Vagina (tissue), 2 donors: ENCODE results near the gene ZCWPW1. TPM values are rescaled to one million over a fixed set of nuclear protein-coding genes. Genes with fewer than 3 reads are reported as not detected.

Experiments
- DNase-seq, 2 donors: peaks; one replicate each; pipeline ENCODE4 v3.0.0-alpha.2; 2017; ENCODE audit errors: extremely low spot score in 2 of 2
- H3K27ac ChIP-seq: fragments of 200-600 bp; sonication (generic); one replicate; pipeline ENCODE4 v1.5.1; 2019
- H3K27me3 ChIP-seq: fragments of 200-600 bp; sonication (generic); one replicate; pipeline ENCODE4 v1.5.1; 2019
- H3K36me3 ChIP-seq, 2 donors: fragments of 200-600 bp; sonication (generic); one replicate each; pipeline ENCODE4 v1.5.1; 2017 to 2019
- H3K4me1 ChIP-seq: fragments of 200-600 bp; sonication (generic); one replicate; pipeline ENCODE4 v1.5.1; 2019
- H3K4me3 ChIP-seq, 2 donors: fragments of 200-600 bp; sonication (generic); 1 replicate in 1 of 2; 2 replicates in 1 of 2; pipeline ENCODE4 v1.5.1; 2016 to 2019
- H3K9me3 ChIP-seq: fragments of 200-600 bp; sonication (generic); one replicate; pipeline ENCODE4 v1.5.1; 2019
- POLR2A ChIP-seq, 2 donors: fragments of 450-650 bp; IDR thresholded peaks; one replicate each; pipeline ENCODE4 v1.6.1; 2017; ENCODE audit warnings: antibody characterized with exemption in 2 of 2, mild to moderate bottlenecking in 2 of 2, moderate library complexity in 2 of 2
- POLR2AphosphoS5 ChIP-seq, 2 donors: sonication (generic); formaldehyde crosslinking; IDR thresholded peaks; one replicate each; pipeline ENCODE4 v1.9.0; 2017; ENCODE audit warnings: antibody characterized with exemption in 2 of 2, mild to moderate bottlenecking in 2 of 2, low read depth in 1 of 2; ENCODE audit not compliant: insufficient read depth in 1 of 2
- intact Hi-C: fragments of 100-400 bp; cut with DNase I; formaldehyde crosslinking; loops from one replicate; pipeline ENCODE4 v1.15.1; 2023
- total RNA-seq: library from RNA; depleted of rRNA; stranded (reverse); fragments of >200 nt; gene quantifications from one replicate; pipeline ENCODE4 v1.2.3, GENCODE V29; 2016
- TF ChIP-seq, protein P1 (sequence below), 3 experiments: fragments of 450-650 bp in 2 of 3; fragments of 200-600 bp in 1 of 3; sonication (generic) in 1 of 3; IDR thresholded peaks; one replicate each; pipeline ENCODE4 v1.5.1; 2017 to 2019; ENCODE audit warnings: antibody characterized with exemption in 3 of 3, mild to moderate bottlenecking in 2 of 3, moderate library complexity in 2 of 3

The ZCWPW1 gene
- total RNA-seq, 1 donor from 2014 or later, result 5.9 TPM

DNA sequence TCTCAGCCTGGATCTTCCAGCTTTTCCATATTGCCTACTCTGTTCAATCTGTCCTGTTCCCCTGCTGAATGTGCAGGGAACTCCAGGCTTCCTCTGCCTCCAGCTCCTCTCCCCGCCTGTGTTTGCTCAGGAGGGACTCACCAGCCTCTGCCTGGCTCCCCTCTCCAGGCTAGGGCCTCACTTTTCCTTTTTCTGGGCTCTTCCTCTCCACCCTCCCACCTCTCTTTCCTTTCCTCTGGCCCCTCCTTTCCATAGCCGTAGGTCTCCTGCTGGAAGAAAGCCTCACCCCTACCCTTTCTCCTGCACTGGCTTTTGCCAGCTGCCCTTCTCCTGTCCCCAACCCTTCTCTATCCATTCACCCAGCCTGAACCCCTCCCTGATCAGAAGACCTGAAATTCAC, 30.3 kb downstream of the ZCWPW1 start:
- no peak for TF ChIP-seq POLR2A (IDR thresholded peaks at IDR 0.05)
- TF ChIP-seq POLR2AphosphoS5 (IDR thresholded peaks at IDR 0.05; ENCODE audit: insufficient read depth in 1 of 2, low read depth in 1 of 2), result no peak
- TF ChIP-seq, protein P1, sequence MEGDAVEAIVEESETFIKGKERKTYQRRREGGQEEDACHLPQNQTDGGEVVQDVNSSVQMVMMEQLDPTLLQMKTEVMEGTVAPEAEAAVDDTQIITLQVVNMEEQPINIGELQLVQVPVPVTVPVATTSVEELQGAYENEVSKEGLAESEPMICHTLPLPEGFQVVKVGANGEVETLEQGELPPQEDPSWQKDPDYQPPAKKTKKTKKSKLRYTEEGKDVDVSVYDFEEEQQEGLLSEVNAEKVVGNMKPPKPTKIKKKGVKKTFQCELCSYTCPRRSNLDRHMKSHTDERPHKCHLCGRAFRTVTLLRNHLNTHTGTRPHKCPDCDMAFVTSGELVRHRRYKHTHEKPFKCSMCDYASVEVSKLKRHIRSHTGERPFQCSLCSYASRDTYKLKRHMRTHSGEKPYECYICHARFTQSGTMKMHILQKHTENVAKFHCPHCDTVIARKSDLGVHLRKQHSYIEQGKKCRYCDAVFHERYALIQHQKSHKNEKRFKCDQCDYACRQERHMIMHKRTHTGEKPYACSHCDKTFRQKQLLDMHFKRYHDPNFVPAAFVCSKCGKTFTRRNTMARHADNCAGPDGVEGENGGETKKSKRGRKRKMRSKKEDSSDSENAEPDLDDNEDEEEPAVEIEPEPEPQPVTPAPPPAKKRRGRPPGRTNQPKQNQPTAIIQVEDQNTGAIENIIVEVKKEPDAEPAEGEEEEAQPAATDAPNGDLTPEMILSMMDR (IDR thresholded peaks at IDR 0.05), result no peak
- Histone ChIP-seq H3K27me3 (no peaks in the 10 kb centered on the region), H3K4me1 (no peaks in the 10 kb centered on the region), H3K9me3 (no peaks in the 10 kb centered on the region), H3K36me3 (no peaks in the 10 kb centered on the region), H3K4me3 (no peak overlapping the region), H3K27ac (no peak overlapping the region)
- intact Hi-C loops, result no loop called here
- no peak for DNase-seq

DNA sequence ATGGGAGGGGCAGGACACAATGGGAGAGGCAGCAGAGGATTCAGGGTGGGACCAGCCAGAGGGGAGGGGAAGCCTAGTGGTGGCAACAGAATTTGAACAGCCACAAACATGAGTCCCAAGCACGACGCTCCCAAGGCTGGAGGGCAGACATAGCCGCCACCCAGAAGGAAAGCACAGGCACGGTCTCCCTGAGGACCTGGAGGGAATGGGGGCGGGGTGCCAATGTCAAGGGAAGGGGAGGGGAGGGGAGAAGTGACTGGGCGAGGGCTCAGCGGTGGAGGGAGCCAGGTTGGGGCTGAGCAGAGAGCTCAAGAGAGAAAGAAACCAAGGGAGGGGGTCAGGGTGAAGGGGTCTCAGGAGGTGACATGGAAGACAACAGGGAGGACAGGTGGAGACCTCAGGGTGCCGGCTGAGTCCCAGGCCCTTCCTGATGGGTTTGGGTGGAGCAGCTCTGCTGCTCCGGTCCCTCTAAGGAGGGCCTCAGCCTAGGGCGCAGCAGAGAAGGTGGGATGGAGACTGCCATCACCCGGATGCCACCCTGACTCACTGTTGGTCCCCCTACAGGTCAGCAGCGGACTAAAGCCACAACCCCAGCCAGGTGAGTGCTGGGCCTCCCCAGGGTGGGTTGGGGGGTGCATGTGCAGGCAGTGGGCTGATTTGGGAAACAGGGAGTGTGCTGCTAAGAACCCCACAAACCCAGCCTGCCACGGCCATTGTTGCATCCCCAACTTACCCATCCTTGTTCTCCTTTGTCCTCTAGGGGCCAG, 31.0 kb downstream of the ZCWPW1 start:
- Histone ChIP-seq H3K4me1 (no peaks in the 10 kb centered on the region), H3K27me3 (no peaks in the 10 kb centered on the region), H3K27ac (no peak overlapping the region), H3K9me3 (no peaks in the 10 kb centered on the region), H3K36me3 (no peaks in the 10 kb centered on the region), H3K4me3 (no peak overlapping the region)
- intact Hi-C loops, result no loop called here
- no peak for DNase-seq
- TF ChIP-seq, protein P1 (IDR thresholded peaks at IDR 0.05), result no peak
- TF ChIP-seq POLR2A (IDR thresholded peaks at IDR 0.05) (no peak), POLR2AphosphoS5 (IDR thresholded peaks at IDR 0.05; ENCODE audit: insufficient read depth in 1 of 2, low read depth in 1 of 2) (no peak)

DNA sequence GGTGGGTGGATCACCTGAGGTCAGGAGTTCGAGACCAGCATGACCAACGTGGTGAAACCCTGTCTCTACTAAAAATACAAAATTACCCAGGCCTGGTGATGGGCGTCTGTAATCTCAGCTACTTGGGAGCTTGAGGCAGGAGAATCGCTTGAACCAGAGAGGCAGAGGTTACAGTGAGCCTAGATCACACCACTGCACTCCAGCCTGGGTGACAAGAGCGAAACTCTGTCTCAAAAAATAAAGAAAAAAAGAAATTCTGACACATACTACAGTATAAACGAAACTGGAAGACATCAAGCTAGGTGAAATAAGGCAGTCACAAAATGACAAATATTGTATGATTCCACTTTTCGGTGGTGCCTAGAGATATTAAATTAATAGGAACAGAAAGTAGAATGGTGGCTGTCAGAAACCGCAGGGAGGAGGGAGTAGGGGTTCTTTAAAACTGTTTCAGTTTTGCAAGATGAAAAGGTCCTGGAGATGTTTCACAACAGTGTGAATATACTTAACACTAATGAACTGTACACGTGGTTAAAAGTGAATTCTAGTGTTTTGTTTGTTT, 32.0 kb downstream of the ZCWPW1 start:
- Histone ChIP-seq H3K27me3 (no peaks in the 10 kb centered on the region), H3K9me3 (no peaks in the 10 kb centered on the region), H3K4me3 (no peak overlapping the region), H3K27ac (no peak overlapping the region), H3K4me1 (no peaks in the 10 kb centered on the region), H3K36me3 (no peaks in the 10 kb centered on the region)
- intact Hi-C loops, result no loop called here
- TF ChIP-seq POLR2A (IDR thresholded peaks at IDR 0.05) (no peak), POLR2AphosphoS5 (IDR thresholded peaks at IDR 0.05; ENCODE audit: insufficient read depth in 1 of 2, low read depth in 1 of 2) (no peak)
- TF ChIP-seq, protein P1 (IDR thresholded peaks at IDR 0.05), result no peak
- DNase-seq, result no peak

DNA sequence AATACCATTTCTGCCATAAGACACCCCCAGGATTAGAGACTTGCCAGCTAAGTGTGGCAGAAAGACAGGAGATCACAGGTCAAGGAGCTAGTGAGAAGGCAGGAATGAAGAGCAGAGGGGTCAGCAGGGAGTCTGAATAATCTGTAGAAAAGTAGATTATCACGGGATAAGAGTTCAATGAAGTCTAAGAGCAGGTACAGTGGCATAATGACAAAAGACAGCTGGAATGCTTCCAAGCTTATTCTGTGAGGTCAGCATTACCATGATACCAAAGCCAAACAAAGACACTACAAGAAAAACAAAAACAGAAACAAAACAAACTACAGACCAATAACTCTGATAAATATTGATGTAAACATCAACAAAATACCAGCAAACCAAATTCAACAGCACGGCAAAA, 34.4 kb downstream of the ZCWPW1 start:
- intact Hi-C loops, result no loop called here
- no peak for TF ChIP-seq POLR2AphosphoS5 (IDR thresholded peaks at IDR 0.05; ENCODE audit: insufficient read depth in 1 of 2, low read depth in 1 of 2)
- Histone ChIP-seq H3K4me1 (no peaks in the 10 kb centered on the region), H3K27me3 (no peaks in the 10 kb centered on the region), H3K9me3 (no peaks in the 10 kb centered on the region), H3K4me3 (no peak overlapping the region), H3K36me3 (no peaks in the 10 kb centered on the region), H3K27ac (no peak overlapping the region)
- DNase-seq, result no peak

DNA sequence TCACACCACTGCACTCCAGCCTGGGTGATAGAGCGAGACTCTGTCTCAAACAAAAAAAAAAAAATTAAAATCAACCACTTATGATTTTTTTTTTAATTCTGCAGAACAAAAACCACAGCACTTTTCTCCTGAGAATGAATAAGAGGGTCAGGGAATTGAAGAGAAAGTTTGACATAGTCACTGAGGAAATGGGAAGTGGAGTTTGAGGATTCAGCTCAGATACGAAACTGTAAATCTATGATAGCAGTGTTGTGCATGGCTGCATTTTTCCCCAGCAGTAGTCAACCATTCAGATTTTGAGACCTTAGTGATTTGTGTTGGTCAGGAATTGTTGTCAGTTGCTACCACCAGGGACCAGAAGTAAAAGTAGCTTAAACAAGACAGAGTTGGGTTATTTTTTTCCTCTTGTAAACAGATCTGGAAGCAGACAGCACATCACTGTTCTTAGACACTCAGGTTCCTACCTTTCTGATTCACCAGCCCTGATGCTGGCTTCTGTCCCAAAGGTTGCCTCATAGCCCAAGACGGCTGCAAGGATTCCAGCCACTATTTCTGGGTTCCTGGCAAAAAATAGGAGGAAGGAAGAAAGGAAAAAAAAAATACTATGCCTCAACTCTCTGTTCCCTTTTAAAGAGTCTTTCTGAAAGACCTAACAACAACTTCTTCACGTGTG, 35.1 kb downstream of the ZCWPW1 start:
- H3K36me3 ChIP-seq, result no peaks in the 10 kb centered on the region
- H3K4me3 ChIP-seq, result no peak overlapping the region
- DNase-seq, result no peak
- no peaks in the 10 kb centered on the region for H3K9me3 ChIP-seq
- intact Hi-C loops, result no loop called here
- no peaks in the 10 kb centered on the region for H3K27me3 ChIP-seq
- H3K27ac ChIP-seq, result no peak overlapping the region
- TF ChIP-seq POLR2AphosphoS5 (IDR thresholded peaks at IDR 0.05; ENCODE audit: insufficient read depth in 1 of 2, low read depth in 1 of 2) (no peak), POLR2A (IDR thresholded peaks at IDR 0.05) (no peak)
- TF ChIP-seq, protein P1 (IDR thresholded peaks at IDR 0.05), result no peak
- H3K4me1 ChIP-seq, result no peaks in the 10 kb centered on the region
